ENCODE data around the gene MAN1C1. TPM values are rescaled to one million over a fixed set of nuclear protein-coding genes. Genes with fewer than 3 reads are reported as not detected.

Gene MAN1C1
- total and polyA plus RNA-seq, 9 of the 15 experiments (the other 6 are each of a cell fraction or from before 2014, with no cell fraction given) = 0.04 to 0.44 (median 0.10) TPM; not detected in 3

- TF ChIP-seq MAFG (tag; conservative IDR thresholded peaks at IDR 0.05) = no peak
- 0 out of 2 replicates have a peak, but pooled peaks have one; percentile 15 for TF ChIP-seq USF1 (CRISPR knock-in tag; IDR thresholded peaks at IDR 0.05)
- no peak for TF ChIP-seq ZNF133 (CRISPR knock-in tag; IDR thresholded peaks at IDR 0.05)
- TF ChIP-seq ZNF232 (CRISPR knock-in tag; IDR thresholded peaks at IDR 0.05) = no peak
- TF ChIP-seq RREB1 (CRISPR knock-in tag; IDR thresholded peaks at IDR 0.05) = no peak
- no peak for TF ChIP-seq ZSCAN29 (IDR thresholded peaks at IDR 0.05)
- TF ChIP-seq BDP1 (IDR thresholded peaks at IDR 0.05; ENCODE audit: insufficient read depth, insufficient read length) = no peak
- TF ChIP-seq BCOR (IDR thresholded peaks at IDR 0.05) = 0 out of 2 replicates have a peak, but pooled peaks have one; percentile 21
- TF ChIP-seq TSC22D4 (tag; IDR thresholded peaks at IDR 0.05) = no peak
- TF ChIP-seq NCOA4 (IDR thresholded peaks at IDR 0.05; ENCODE audit: partially characterized antibody) = no peak
- no peak for TF ChIP-seq EGR1 (conservative IDR thresholded peaks at IDR 0.05)
- no peak for TF ChIP-seq CBX1 (IDR thresholded peaks at IDR 0.05; ENCODE audit: low read depth)
These were observed 67.8 kb downstream of the MAN1C1 start (continued) for GRCh38 chr1:25684216-25684965.
